ENCODE measurements around the gene JAK3.

Gene JAK3

GRCh38 chr19:17872251-17873001, 24.6 kb upstream of the JAK3 start:
- TF ChIP-seq, protein P1, sequence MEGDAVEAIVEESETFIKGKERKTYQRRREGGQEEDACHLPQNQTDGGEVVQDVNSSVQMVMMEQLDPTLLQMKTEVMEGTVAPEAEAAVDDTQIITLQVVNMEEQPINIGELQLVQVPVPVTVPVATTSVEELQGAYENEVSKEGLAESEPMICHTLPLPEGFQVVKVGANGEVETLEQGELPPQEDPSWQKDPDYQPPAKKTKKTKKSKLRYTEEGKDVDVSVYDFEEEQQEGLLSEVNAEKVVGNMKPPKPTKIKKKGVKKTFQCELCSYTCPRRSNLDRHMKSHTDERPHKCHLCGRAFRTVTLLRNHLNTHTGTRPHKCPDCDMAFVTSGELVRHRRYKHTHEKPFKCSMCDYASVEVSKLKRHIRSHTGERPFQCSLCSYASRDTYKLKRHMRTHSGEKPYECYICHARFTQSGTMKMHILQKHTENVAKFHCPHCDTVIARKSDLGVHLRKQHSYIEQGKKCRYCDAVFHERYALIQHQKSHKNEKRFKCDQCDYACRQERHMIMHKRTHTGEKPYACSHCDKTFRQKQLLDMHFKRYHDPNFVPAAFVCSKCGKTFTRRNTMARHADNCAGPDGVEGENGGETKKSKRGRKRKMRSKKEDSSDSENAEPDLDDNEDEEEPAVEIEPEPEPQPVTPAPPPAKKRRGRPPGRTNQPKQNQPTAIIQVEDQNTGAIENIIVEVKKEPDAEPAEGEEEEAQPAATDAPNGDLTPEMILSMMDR (IDR thresholded peaks at IDR 0.05; ENCODE audit: control insufficient read depth, insufficient read depth, low read depth, low read length, missing control alignments) = no peak
- no peak overlapping the region for H3K4me3 ChIP-seq (ENCODE audit: control insufficient read depth, low read depth, low read length)
- no peak for DNase-seq (ENCODE audit: low read depth)

- H3K4me3 ChIP-seq (ENCODE audit: control insufficient read depth, low read depth, low read length) = no peak within 1 kb of the TSS
- no peak for DNase-seq (ENCODE audit: low read depth)
- TF ChIP-seq, protein P1 (IDR thresholded peaks at IDR 0.05; ENCODE audit: control insufficient read depth, insufficient read depth, low read depth, low read length, missing control alignments) = no peak
Measured at GRCh38 chr19:17871878-17872250, 24.1 kb upstream of the JAK3 start, which contains the start of gene SLC5A5. TSS of gene SLC5A5 (plus strand) at chr19:17871945. CDS start at chr19:17872320, 375 bp downstream.

GRCh38 chr19:17871032-17871877, 23.5 kb upstream of the JAK3 start:
- H3K4me3 ChIP-seq (ENCODE audit: control insufficient read depth, low read depth, low read length) = no peak overlapping the region
- TF ChIP-seq, protein P1 (IDR thresholded peaks at IDR 0.05; ENCODE audit: control insufficient read depth, insufficient read depth, low read depth, low read length, missing control alignments) = no peak
- no peak for DNase-seq (ENCODE audit: low read depth)

- TF ChIP-seq, protein P1 (IDR thresholded peaks at IDR 0.05; ENCODE audit: control insufficient read depth, insufficient read depth, low read depth, low read length, missing control alignments) = no peak
- no peak overlapping the region for H3K4me3 ChIP-seq (ENCODE audit: control insufficient read depth, low read depth, low read length)
- no peak for DNase-seq (ENCODE audit: low read depth)
Measured at GRCh38 chr19:17869114-17869608, 21.4 kb upstream of the JAK3 start.

DNA sequence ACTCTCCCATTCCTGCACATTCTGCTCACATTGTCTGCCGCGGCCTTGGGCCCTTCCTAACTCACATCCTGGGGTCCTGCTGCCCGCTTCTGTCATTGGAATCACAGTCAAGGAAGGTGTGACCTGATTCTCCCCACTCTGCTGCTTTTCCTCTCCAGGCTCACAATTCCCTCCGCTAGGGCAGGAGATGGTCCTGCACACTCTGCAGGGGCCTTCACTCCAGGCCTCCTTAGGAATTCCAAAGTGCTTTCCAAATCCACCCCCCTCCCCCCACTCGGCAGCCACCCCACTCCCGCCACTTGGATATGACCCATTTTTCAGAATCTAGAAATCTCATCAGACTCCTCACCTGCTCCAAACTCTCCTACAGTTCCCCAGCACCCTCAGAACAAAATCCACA, 20.9 kb upstream of the JAK3 start:
- TF ChIP-seq, protein P1 (IDR thresholded peaks at IDR 0.05; ENCODE audit: control insufficient read depth, insufficient read depth, low read depth, low read length, missing control alignments) = no peak
- H3K4me3 ChIP-seq (ENCODE audit: control insufficient read depth, low read depth, low read length) = no peak overlapping the region

DNA sequence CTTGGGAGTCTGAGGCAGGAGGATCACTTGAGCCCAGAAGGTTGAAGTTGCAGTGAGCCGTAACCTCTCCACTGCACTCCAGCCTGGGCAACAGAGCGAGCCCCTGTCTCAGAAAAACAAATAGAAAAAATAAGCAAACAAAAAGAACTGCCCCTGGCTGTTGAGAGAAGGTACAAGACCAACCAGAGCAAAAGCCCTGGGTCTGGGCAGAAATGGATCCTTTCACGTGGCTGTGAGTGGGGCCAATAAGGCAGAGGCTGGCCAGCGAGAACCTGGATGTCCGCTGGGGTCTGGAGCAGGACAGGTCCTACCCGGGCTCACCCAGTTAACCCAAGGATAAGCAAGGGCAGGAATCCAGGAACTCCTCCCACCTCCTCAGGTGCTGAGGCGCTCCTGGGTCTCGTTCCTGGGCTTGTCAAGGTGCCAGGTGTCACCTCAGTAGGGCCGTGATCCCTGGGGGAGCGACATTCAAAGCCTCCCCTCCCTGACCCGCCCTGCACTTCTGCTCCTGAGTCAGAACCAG, 19.2 kb upstream of the JAK3 start:
- no peak for DNase-seq (ENCODE audit: low read depth)
- TF ChIP-seq, protein P1 (IDR thresholded peaks at IDR 0.05; ENCODE audit: control insufficient read depth, insufficient read depth, low read depth, low read length, missing control alignments) = no peak
- no peak overlapping the region for H3K4me3 ChIP-seq (ENCODE audit: control insufficient read depth, low read depth, low read length)

More for the DNA sequence above, 20.9 kb upstream of the JAK3 start:
- DNase-seq (ENCODE audit: low read depth) = no peak
